ENCODE results near the gene AS3MT.

DNA sequence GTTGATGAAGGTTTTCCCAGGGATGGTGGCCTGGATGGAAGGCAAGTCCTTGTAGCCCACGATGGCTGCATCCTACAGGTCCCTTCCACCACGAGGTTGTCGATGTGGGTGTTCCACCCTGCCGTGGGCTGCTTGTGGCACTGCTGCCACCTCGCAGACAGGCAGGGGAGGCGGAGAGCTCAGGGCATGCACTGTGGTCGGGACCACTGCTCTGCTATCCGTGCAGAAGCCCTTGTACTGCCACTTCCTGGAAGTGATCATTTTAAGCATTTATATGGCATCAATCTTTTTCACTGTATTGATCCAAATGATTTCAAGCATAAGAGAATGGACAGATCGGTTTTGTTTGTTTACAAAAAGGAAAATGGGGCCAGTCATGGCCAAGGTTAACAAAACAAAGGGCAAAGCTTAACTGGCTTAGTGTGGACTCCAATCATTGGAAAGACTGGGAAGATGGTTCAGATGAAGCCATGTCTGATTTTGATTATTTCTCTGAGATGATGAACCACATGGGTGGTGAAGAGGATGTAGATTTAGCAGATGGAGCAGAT lies 23.8 kb upstream of the AS3MT start:
- TF ChIP-seq POLR2A (IDR thresholded peaks at IDR 0.05; ENCODE audit: low read length) (no peak), SMC3 (IDR thresholded peaks at IDR 0.05) (no peak)
- TF ChIP-seq, protein P1, sequence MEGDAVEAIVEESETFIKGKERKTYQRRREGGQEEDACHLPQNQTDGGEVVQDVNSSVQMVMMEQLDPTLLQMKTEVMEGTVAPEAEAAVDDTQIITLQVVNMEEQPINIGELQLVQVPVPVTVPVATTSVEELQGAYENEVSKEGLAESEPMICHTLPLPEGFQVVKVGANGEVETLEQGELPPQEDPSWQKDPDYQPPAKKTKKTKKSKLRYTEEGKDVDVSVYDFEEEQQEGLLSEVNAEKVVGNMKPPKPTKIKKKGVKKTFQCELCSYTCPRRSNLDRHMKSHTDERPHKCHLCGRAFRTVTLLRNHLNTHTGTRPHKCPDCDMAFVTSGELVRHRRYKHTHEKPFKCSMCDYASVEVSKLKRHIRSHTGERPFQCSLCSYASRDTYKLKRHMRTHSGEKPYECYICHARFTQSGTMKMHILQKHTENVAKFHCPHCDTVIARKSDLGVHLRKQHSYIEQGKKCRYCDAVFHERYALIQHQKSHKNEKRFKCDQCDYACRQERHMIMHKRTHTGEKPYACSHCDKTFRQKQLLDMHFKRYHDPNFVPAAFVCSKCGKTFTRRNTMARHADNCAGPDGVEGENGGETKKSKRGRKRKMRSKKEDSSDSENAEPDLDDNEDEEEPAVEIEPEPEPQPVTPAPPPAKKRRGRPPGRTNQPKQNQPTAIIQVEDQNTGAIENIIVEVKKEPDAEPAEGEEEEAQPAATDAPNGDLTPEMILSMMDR (IDR thresholded peaks at IDR 0.05), result no peak
- TF ChIP-seq, protein P2, sequence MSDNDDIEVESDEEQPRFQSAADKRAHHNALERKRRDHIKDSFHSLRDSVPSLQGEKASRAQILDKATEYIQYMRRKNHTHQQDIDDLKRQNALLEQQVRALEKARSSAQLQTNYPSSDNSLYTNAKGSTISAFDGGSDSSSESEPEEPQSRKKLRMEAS (IDR thresholded peaks at IDR 0.05), result no peak

Data from A549 (cell line).